Measurements from ENCODE around the gene TCIRG1.

TCIRG1 gene

GRCh38 chr11:68006606-68007166 lies 32.1 kb upstream of the TCIRG1 start:
- DNase-seq (ENCODE audit: low read depth, low spot score): no peak

GRCh38 chr11:68007498-68008380 lies 31.1 kb upstream of the TCIRG1 start:
- DNase-seq (ENCODE audit: low read depth, low spot score): no peak

- DNase-seq (ENCODE audit: low read depth, low spot score): no peak
Measured at GRCh38 chr11:68008381-68009337, 30.2 kb upstream of the TCIRG1 start.

GRCh38 chr11:68009391-68010089 lies 29.3 kb upstream of the TCIRG1 start:
- no peak for DNase-seq (ENCODE audit: low read depth, low spot score)

- no peak for DNase-seq (ENCODE audit: low read depth, low spot score)
Measured at GRCh38 chr11:68010090-68011041, 28.5 kb upstream of the TCIRG1 start, which contains the start of gene ALDH3B1. ALDH3B1 (plus strand) TSS chr11:68010327; CDS start chr11:68015298, 4,971 bp downstream.

GRCh38 chr11:68011051-68011943 lies 27.5 kb upstream of the TCIRG1 start:
- DNase-seq (ENCODE audit: low read depth, low spot score): no peak

GRCh38 chr11:68012044-68012842 lies 26.6 kb upstream of the TCIRG1 start:
- DNase-seq (ENCODE audit: low read depth, low spot score): no peak

- DNase-seq (ENCODE audit: low read depth, low spot score): no peak
Measured at GRCh38 chr11:68012843-68013610, 25.8 kb upstream of the TCIRG1 start.

GRCh38 chr11:68013611-68014156 lies 25.1 kb upstream of the TCIRG1 start:
- DNase-seq (ENCODE audit: low read depth, low spot score): no peak

GRCh38 chr11:68014157-68014946 lies 24.5 kb upstream of the TCIRG1 start:
- DNase-seq (ENCODE audit: low read depth, low spot score): no peak

- no peak for DNase-seq (ENCODE audit: low read depth, low spot score)
Measured at GRCh38 chr11:68014947-68015447, 23.8 kb upstream of the TCIRG1 start.

- DNase-seq (ENCODE audit: low read depth, low spot score): no peak
Measured at GRCh38 chr11:68015467-68015866, 23.4 kb upstream of the TCIRG1 start.

- DNase-seq (ENCODE audit: low read depth, low spot score): no peak
Measured at GRCh38 chr11:68016161-68016903, 22.5 kb upstream of the TCIRG1 start.

GRCh38 chr11:68016904-68017817 lies 21.7 kb upstream of the TCIRG1 start:
- no peak for DNase-seq (ENCODE audit: low read depth, low spot score)

Measured in activated CD4-positive, CD25-positive, alpha-beta regulatory T cell treated with anti-CD3 and anti-CD28 coated beads, Interleukin-2, amount 50 U/mL, for 16 hours (primary cell).